Femur (tissue), 1 donor: ENCODE data around the gene TIMP3.
"Not testable (repeated sequence)": the region's sequence is repeated elsewhere in the genome, so short reads cannot be mapped to it uniquely, and the experiment has no call there.

Source experiments
- DNase-seq: peaks from one replicate; pipeline ENCODE4 v3.0.0-alpha.2; 2017

The TIMP3 gene

GRCh38 chr22:32858121-32858703 lies 56.7 kb downstream of the TIMP3 start:
- DNase-seq, result no peak

- DNase-seq, result no peak
Measured at GRCh38 chr22:32858957-32859356, 57.5 kb downstream of the TIMP3 start.

GRCh38 chr22:32859743-32860142 lies 58.2 kb downstream of the TIMP3 start:
- no peak for DNase-seq

- no peak for DNase-seq
Measured at GRCh38 chr22:32861330-32861729, 59.8 kb downstream of the TIMP3 start.

GRCh38 chr22:32862083-32862482 lies 60.6 kb downstream of the TIMP3 start:
- DNase-seq, result no peak

- no peak for DNase-seq
Measured at GRCh38 chr22:32862936-32863661, 61.6 kb downstream of the TIMP3 start.

GRCh38 chr22:32864041-32864440 lies 62.5 kb downstream of the TIMP3 start:
- no peak for DNase-seq

- DNase-seq, result no peak
Measured at GRCh38 chr22:32864596-32864995, 63.1 kb downstream of the TIMP3 start.

- DNase-seq, result no peak
Measured at GRCh38 chr22:32866953-32867352, 65.4 kb downstream of the TIMP3 start.

- DNase-seq, result no peak
Measured at GRCh38 chr22:32868946-32869345, 67.4 kb downstream of the TIMP3 start.

- no peak for DNase-seq
Measured at GRCh38 chr22:32870474-32870873, 69.0 kb downstream of the TIMP3 start.

- not testable (repeated sequence) for DNase-seq
Measured at GRCh38 chr22:32873604-32874003, 72.1 kb downstream of the TIMP3 start.

- no peak for DNase-seq
Measured at GRCh38 chr22:32874385-32874784, 72.9 kb downstream of the TIMP3 start.

- peak; percentile 75 for DNase-seq
Measured at GRCh38 chr22:32874976-32875375, 73.5 kb downstream of the TIMP3 start.

GRCh38 chr22:32876516-32876915 lies 75.0 kb downstream of the TIMP3 start:
- no peak for DNase-seq

GRCh38 chr22:32877196-32877595 lies 75.7 kb downstream of the TIMP3 start:
- DNase-seq, result no peak

- no peak for DNase-seq
Measured at GRCh38 chr22:32879550-32879949, 78.0 kb downstream of the TIMP3 start.

GRCh38 chr22:32880061-32880460 lies 78.6 kb downstream of the TIMP3 start:
- DNase-seq, result no peak

- DNase-seq, result no peak
Measured at GRCh38 chr22:32880505-32880892, 79.0 kb downstream of the TIMP3 start.

- peak; percentile 88 for DNase-seq
Measured at GRCh38 chr22:32880893-32881596, 79.5 kb downstream of the TIMP3 start.

GRCh38 chr22:32882360-32882755 lies 80.9 kb downstream of the TIMP3 start:
- no peak for DNase-seq

GRCh38 chr22:32882774-32883530 lies 81.4 kb downstream of the TIMP3 start:
- no peak for DNase-seq

GRCh38 chr22:32887324-32887980 lies 85.9 kb downstream of the TIMP3 start:
- DNase-seq, result no peak
